H54 (cell line): ENCODE results near the gene LURAP1L.

Experiments
- DNase-seq: peaks from one replicate; pipeline ENCODE4 v3.0.0; 2011; ENCODE audit warnings: low spot score, mixed read lengths; ENCODE audit not compliant: insufficient read length
- FAIRE-seq: peaks from 3 replicates; lab custom pipeline; 2011; peaks lifted over from hg19 to GRCh38; lab: Jason Lieb, UNC
- POLR2A ChIP-seq: IDR thresholded peaks from 2 replicates; pipeline ENCODE4 v1.6.1; 2011; ENCODE audit warnings: low read depth, mild to moderate bottlenecking, low read length

LURAP1L gene

GRCh38 chr9:12764150-12764549 lies 10.7 kb upstream of the LURAP1L start:
- DNase-seq (no peak), FAIRE-seq (no peak)
- TF ChIP-seq POLR2A: no peak

GRCh38 chr9:12765088-12765798 lies 9.6 kb upstream of the LURAP1L start:
- TF ChIP-seq POLR2A: no peak
- DNase-seq: no peak
- FAIRE-seq: no peak

GRCh38 chr9:12766357-12766756 lies 8.5 kb upstream of the LURAP1L start:
- no peak for DNase-seq
- no peak for FAIRE-seq
- TF ChIP-seq POLR2A: no peak

GRCh38 chr9:12770261-12770660 lies 4.6 kb upstream of the LURAP1L start:
- DNase-seq: no peak
- TF ChIP-seq POLR2A: no peak
- FAIRE-seq: peak; percentile 53

- TF ChIP-seq POLR2A: no peak
- DNase-seq (no peak), FAIRE-seq (peak; percentile 94)
These were observed 2.9 kb upstream of the LURAP1L start for GRCh38 chr9:12771891-12772290.

GRCh38 chr9:12773562-12773961 lies 1.3 kb upstream of the LURAP1L start:
- DNase-seq (no peak), FAIRE-seq (no peak)
- no peak for TF ChIP-seq POLR2A

- FAIRE-seq: peak; percentile 99
- peak; percentile 18; the same call in 1 of the 2 replicates for TF ChIP-seq POLR2A
- peak; percentile 61 for DNase-seq
These were observed 1.1 kb downstream of the LURAP1L start for GRCh38 chr9:12775679-12776512.

GRCh38 chr9:12776513-12777055 lies 1.8 kb downstream of the LURAP1L start:
- FAIRE-seq: no peak
- DNase-seq: no peak

GRCh38 chr9:12777121-12778022 lies 2.6 kb downstream of the LURAP1L start:
- no peak for DNase-seq
- peak; percentile 36 for FAIRE-seq
- no peak for TF ChIP-seq POLR2A

More at GRCh38 chr9:12776513-12777055, 1.8 kb downstream of the LURAP1L start:
- no peak for TF ChIP-seq POLR2A

- DNase-seq: no peak
- TF ChIP-seq POLR2A: no peak
- FAIRE-seq: peak; percentile 30
These were observed 3.6 kb downstream of the LURAP1L start for GRCh38 chr9:12778389-12778788.

GRCh38 chr9:12781226-12781733 lies 6.5 kb downstream of the LURAP1L start:
- DNase-seq (no peak), FAIRE-seq (no peak)
- TF ChIP-seq POLR2A: no peak

GRCh38 chr9:12783767-12784460 lies 9.1 kb downstream of the LURAP1L start:
- no peak for FAIRE-seq
- TF ChIP-seq POLR2A: no peak
- DNase-seq: no peak
